Measurements from ENCODE around the gene TNFRSF1A. TPM values are rescaled to one million over a fixed set of nuclear protein-coding genes. Genes with fewer than 3 reads are reported as not detected.

TNFRSF1A gene
- total and polyA plus RNA-seq, 2 of the 13 experiments (the other 11 are each of a cell fraction or from before 2014, with no cell fraction given) = 41.5 to 61.2 TPM

DNA sequence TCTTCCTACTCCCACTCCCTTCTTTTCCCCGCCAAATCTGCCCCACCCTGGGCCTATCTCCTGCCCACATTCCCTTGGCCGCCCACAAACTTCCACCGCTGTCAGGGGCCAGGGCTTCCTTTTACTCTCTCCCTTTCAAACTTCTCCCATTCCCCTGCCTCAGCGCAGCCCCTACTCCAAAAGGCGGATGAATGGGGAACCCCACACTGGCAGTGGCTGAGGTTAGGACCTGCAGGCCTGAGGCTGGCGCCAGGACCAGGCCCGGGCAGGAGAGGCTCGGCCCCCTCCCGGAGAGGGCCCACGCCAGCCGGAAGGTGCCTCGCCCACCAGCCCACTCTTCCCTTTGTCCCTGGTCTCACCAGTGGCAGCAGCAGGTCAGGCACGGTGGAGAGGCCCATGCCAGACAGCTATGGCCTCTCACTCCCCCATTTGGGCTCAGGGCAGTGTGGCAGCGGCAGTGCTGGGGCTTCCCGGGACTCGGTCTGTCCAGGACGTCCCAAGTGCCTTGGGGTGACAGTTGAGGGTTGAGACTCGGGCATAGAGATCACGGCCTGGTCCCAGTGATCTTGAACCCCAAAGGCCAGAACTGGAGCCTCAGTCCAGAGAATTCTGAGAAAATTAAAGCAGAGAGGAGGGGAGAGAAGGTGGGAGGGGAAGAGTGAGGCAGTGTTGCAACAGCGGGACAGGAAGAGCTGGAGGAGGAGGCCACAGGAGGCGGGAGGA, at the start of gene TNFRSF1A (continued):
- TF ChIP-seq ZC3H13 (CRISPR knock-in tag; IDR thresholded peaks at IDR 0.05) = peak; percentile 58; the same call in 1 of the 2 replicates
- TF ChIP-seq ATF7-NPFF (CRISPR knock-in tag; IDR thresholded peaks at IDR 0.05; ENCODE audit: low read depth) = peak; percentile 61; the same call in 1 of the 2 replicates
- no peak for TF ChIP-seq JUN (CRISPR knock-in tag; IDR thresholded peaks at IDR 0.05)
- peak; percentile 17; the same call in 1 of the 2 replicates for TF ChIP-seq YEATS2 (CRISPR knock-in tag; IDR thresholded peaks at IDR 0.05; ENCODE audit: borderline replicate concordance)
- peak; percentile 50; the same call in 1 of the 2 replicates for TF ChIP-seq MTA1 (CRISPR knock-in tag; IDR thresholded peaks at IDR 0.05; ENCODE audit: borderline replicate concordance)
- no peak for TF ChIP-seq ELF1 (CRISPR knock-in tag; IDR thresholded peaks at IDR 0.05)
- peak; percentile 83 for TF ChIP-seq PHF5A (CRISPR knock-in tag; IDR thresholded peaks at IDR 0.05; ENCODE audit: low read depth, unreplicated experiment)
- no peak for TF ChIP-seq ZNF354B (CRISPR knock-in tag; IDR thresholded peaks at IDR 0.05)
- TF ChIP-seq SCMH1 (CRISPR knock-in tag; IDR thresholded peaks at IDR 0.05; ENCODE audit: borderline replicate concordance) = no peak
- no peak; the same call in 1 of the 2 replicates for TF ChIP-seq MYPOP (CRISPR knock-in tag; IDR thresholded peaks at IDR 0.05)
- TF ChIP-seq FOXA3 (CRISPR knock-in tag; IDR thresholded peaks at IDR 0.05) = peak; percentile 21; the same call in 1 of the 2 replicates
- peak; percentile 21; the same call in 1 of the 2 replicates for TF ChIP-seq ZNF788 (CRISPR knock-in tag; IDR thresholded peaks at IDR 0.05; ENCODE audit: borderline replicate concordance)

DNA sequence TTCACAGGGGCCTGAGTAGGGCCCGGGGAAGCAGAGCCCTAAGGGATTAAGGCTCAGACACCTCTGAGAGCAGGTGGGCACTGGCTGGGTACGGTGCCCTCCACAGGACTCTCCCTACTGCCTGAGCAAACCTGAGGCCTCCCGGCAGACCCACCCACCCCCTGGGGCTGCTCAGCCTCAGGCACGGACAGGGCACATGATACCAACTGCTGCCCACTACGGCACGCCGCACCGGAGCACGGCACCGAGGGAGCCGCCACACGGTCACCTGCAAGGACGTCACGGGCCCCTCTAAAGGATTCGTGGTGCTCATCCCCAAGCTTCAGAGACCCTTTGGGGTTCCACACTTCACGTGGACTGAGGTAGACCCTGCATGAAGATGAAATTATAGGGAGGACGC, 49.1 kb upstream of the TNFRSF1A start:
- WGBS (ENCODE audit: low lambda C conversion rate) = 94% methylated on average over 15 of the region's 17 CpGs
- no peak overlapping the region for H3K4me3 ChIP-seq (replicated peaks in 1 of 3; ENCODE audit: insufficient read depth in 1 of 3, low read depth in 2 of 3, low read length in 3 of 3)
- H3K27me3 ChIP-seq (ENCODE audit: control insufficient read depth in 1 of 2, insufficient read depth in 2 of 2, low read length in 2 of 2) = no peaks in the 10 kb centered on the region
- H3K4me1 ChIP-seq (ENCODE audit: insufficient read depth, low read length) = peaks cover 37% of the 10 kb centered on the region
- DNase-seq (ENCODE audit: low spot score) = no peak
- no TSS peak for BruUV-seq (replicated peaks)
- ATAC-seq = peak; percentile 14; the same call in 2 of the 3 replicates
- H3K9me3 ChIP-seq (ENCODE audit: low read length) = no peaks in the 10 kb centered on the region
- FAIRE-seq = no peak
- ChIA-PET CTCF (ENCODE audit: low intra/inter-chr PET ratio, low total read pairs) (no interaction called here), POLR2A (no interaction called here)
- H3K79me2 ChIP-seq (ENCODE audit: insufficient read depth, low read length) = peaks cover 1% of the 10 kb centered on the region
- no peak overlapping the region for H3K4me2 ChIP-seq (ENCODE audit: low read depth, low read length)
- peaks cover 17 to 42% of the 10 kb centered on the region in 2 experiments for H3K36me3 ChIP-seq (replicated peaks in 1 of 2; ENCODE audit: control insufficient read depth in 1 of 2, insufficient read depth in 2 of 2, low read length in 2 of 2)
- TF ChIP-seq AGO2 (optimal IDR thresholded peaks at IDR 0.05; ENCODE audit: low read depth, low read length) (peak; percentile 71), ZC3H13 (CRISPR knock-in tag; IDR thresholded peaks at IDR 0.05) (peak; percentile 40; the same call in 1 of the 2 replicates), ZFP36 (IDR thresholded peaks at IDR 0.05; ENCODE audit: borderline replicate concordance, low read depth, low read length, partially characterized antibody) (no peak), ZNF549 (CRISPR knock-in tag; IDR thresholded peaks at IDR 0.05) (no peak), SP1 (IDR thresholded peaks at IDR 0.05) (no peak), SP1 (CRISPR knock-in tag; IDR thresholded peaks at IDR 0.05) (no peak), REPIN1 (CRISPR knock-in tag; IDR thresholded peaks at IDR 0.05; ENCODE audit: borderline replicate concordance, low read depth) (no peak), NR2C2 (CRISPR knock-in tag; IDR thresholded peaks at IDR 0.05; ENCODE audit: borderline replicate concordance) (no peak), ZUFSP (CRISPR knock-in tag; IDR thresholded peaks at IDR 0.05; ENCODE audit: borderline replicate concordance) (no peak), RBFOX2 (IDR thresholded peaks at IDR 0.05; ENCODE audit: low read depth, low read length) (peak; percentile 66)
- in situ Hi-C loops (cut with HindIII; ENCODE audit: extremely low pct_ligation_motif_present, low pct_unique_long_range_greater_than_20kb) (no loop called here), intact Hi-C loops (cut with micrococcal nuclease; ENCODE audit: unreplicated experiment) (no loop called here)
- H2AFZ ChIP-seq (ENCODE audit: low read length) = no peak overlapping the region
- no peak overlapping the region for H3K9ac ChIP-seq (ENCODE audit: insufficient read depth, low read depth, low read length)
- no peak overlapping the region for H3K27ac ChIP-seq (ENCODE audit: extremely low read length, insufficient read depth, low read length)
- H4K20me1 ChIP-seq (ENCODE audit: insufficient read depth, low read length) = no peaks in the 10 kb centered on the region
